ENCODE measurements around the gene DUS1L.

DNA sequence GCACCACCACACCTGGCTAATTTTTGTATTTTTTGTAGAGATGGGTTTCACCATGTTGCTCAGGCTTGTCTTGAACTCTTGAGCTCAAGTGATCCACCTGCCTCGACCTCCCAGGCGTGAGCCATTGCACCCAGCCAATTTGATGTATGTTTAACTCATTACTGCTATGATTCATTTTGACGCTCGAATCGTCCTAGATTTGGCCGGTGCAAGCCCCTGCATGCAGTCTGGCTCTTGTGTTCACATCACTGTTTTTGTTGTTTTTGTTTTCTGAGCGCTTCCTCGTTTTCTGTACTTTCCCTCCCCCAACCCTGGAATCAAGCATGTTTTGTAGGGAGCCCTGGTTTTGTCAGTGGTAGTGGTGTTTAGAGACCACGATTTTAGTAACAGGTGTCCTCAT is 7.8 kb upstream of the DUS1L start:
- TF ChIP-seq GATA2 (IDR thresholded peaks at IDR 0.05; ENCODE audit: low read depth, low read length), result no peak
- TF ChIP-seq GATA3 (IDR thresholded peaks at IDR 0.05; ENCODE audit: low read depth, low read length), result no peak

Data from SH-SY5Y (cell line).